ENCODE data around the gene KLK12.

KLK12 gene

DNA sequence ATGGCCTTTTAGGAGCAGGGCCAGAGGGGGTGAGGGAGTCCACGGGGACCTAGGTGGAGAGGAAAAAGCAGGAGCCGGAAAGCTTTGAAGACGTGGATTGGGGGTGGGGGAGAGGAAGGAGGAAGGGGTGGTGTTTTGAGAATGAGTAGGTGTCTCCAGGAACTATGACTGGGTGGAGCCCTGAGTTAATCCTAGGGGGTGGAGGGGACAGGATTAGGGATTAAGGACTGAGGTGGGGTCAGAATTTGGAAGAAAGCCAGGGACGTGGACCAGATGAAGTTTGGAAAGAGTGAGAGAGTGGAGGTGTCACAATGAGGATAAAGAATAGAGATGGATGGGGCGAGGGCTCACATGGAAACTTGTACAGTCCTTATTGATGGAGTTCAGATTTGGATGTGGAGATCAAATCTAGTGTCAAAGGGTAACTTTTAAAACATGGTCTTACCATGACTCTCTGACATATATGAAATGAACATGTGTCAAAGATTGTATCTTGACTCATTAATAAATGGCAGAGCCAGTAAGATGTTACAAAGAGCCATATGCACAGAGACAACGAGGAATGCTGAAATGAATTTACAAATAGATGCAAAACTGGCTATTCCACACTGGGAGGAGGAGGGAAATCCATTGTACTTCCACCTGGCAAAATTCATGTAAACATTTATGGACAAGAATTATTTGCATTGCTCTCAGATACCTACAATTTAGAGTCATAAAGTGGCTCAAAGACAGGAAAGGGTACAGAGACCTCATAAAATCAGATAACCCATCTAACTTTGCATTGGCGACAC is 31.8 kb upstream of the KLK12 start:
- no peak overlapping the region for H3K4me3 ChIP-seq (ENCODE audit: low read depth, low read length)
- DNase-seq (ENCODE audit: low read depth), result peak; percentile 88
- TF ChIP-seq, protein P1, sequence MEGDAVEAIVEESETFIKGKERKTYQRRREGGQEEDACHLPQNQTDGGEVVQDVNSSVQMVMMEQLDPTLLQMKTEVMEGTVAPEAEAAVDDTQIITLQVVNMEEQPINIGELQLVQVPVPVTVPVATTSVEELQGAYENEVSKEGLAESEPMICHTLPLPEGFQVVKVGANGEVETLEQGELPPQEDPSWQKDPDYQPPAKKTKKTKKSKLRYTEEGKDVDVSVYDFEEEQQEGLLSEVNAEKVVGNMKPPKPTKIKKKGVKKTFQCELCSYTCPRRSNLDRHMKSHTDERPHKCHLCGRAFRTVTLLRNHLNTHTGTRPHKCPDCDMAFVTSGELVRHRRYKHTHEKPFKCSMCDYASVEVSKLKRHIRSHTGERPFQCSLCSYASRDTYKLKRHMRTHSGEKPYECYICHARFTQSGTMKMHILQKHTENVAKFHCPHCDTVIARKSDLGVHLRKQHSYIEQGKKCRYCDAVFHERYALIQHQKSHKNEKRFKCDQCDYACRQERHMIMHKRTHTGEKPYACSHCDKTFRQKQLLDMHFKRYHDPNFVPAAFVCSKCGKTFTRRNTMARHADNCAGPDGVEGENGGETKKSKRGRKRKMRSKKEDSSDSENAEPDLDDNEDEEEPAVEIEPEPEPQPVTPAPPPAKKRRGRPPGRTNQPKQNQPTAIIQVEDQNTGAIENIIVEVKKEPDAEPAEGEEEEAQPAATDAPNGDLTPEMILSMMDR (IDR thresholded peaks at IDR 0.05; ENCODE audit: control insufficient read depth, extremely low read depth, insufficient read depth), result no peak

DNA sequence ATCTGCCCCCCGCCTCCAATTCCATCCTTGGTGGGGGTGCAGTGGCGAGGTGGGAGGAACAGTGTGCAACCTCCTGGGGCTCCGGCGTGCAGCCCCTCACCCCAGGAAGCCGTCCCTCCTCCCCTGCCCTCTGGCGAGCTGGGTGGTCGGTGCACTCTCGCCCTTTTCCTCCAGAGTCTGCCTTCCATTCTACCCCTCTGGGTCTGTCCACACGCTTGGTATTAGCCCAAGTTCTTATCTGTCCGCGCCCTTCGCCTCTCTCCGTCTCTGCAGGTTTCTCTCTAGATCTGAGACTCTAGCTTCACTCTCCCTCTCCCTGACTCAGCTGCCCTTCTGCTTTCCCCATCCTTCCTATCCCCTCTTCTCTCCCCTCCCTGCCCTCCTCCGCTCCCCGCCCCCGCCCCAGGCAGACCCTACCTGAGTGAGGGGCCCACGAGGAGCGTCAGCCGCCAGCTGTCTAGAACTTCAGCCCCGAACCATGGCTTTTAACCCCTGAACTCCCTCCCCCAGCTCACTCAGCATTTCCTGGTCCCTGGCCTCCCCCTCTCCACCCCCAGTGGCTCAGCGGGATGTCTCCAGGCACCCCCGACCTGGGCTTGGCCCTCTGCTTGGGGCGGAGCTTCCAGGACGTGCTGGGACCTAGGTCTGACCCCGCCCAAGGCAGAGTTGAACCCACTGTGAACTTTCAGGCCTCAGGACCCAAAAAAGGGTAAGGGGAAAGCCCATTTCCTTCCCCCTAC is 30.6 kb upstream of the KLK12 start:
- H3K4me3 ChIP-seq (ENCODE audit: low read depth, low read length), result no peak overlapping the region
- TF ChIP-seq, protein P1 (IDR thresholded peaks at IDR 0.05; ENCODE audit: control insufficient read depth, extremely low read depth, insufficient read depth), result no peak
- DNase-seq (ENCODE audit: low read depth), result no peak

DNA sequence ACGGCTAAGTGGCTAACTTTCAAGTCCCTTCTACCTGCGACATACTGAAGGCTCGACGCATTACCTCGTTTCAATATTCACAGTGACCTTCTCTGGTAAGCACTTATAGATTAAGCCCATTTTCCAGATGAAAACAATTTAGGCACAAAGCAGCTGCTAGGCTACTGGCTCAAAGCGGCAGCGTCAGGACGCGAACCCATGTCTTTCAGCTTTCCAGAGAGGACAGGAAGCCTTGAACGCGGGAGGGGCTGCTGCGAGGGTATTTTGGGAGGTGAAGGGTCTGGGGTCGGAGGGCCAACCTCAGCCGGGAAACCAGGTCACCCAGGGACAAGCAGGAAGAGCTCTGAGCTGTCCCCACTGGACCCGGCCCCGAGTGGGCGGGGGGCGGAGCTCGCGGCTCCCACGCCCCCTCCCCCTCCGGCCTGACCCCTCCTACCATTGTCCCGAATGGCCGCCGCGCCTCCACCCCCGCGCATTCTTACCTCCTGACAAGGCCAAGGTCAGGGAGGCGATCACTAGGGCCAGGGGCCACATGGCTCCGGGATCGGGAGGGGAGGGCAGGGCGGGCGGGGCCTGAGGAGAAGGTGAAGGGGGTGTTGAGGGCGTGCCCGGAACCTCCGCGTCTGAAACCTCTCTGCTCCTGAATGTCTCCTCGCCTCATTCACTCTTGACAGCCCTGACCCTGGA is 29.9 kb upstream of the KLK12 start, which contains the start of gene KLK13:
TSS of gene KLK13 (minus strand) at position 559 of the 687 bp plus-strand sequence. CDS start at position 534, 25 bp downstream.
- no peak for DNase-seq (ENCODE audit: low read depth)
- TF ChIP-seq, protein P1 (IDR thresholded peaks at IDR 0.05; ENCODE audit: control insufficient read depth, extremely low read depth, insufficient read depth), result no peak
- H3K4me3 ChIP-seq (ENCODE audit: low read depth, low read length), result no peak within 1 kb of the TSS

DNA sequence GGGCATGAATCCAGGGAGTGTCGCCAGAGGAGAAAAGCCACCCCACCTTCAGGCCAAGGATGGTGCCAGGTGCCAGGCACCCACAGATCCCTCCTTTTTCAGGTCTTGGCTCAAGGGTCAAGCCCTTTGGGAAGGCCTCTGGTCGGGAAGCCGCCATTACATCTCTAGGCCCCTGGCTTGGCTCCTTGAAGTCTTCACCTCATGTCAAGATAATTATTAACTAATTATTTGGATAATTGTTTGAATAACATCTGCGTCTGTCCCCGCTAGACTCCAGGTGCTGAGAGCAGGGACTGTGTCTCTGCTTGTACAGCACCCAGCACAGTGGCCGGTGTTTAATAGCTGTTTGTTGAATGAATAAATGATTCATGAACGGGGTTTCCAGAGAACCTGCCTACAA is 28.9 kb upstream of the KLK12 start:
- no peak overlapping the region for H3K4me3 ChIP-seq (ENCODE audit: low read depth, low read length)
- DNase-seq (ENCODE audit: low read depth), result no peak
- TF ChIP-seq, protein P1 (IDR thresholded peaks at IDR 0.05; ENCODE audit: control insufficient read depth, extremely low read depth, insufficient read depth), result no peak

DNA sequence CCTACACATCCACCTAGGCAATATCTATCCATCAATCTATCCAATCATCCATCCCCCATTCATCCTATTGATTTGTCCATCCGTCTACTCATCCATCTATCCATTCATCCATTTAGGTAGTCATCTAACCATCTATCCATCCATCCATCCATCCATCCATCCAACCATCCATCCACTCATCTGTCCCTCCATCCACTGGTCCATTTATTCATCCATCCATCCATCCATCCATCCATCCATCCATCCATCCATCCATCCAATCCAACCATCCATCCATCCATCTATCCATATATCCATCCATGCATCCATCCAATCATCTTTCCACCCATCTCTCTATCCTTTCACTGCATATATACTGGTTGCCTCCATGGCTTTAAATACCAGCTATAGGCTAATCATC is 26.2 kb upstream of the KLK12 start:
- H3K4me3 ChIP-seq (ENCODE audit: low read depth, low read length), result no peak overlapping the region
- TF ChIP-seq, protein P1 (IDR thresholded peaks at IDR 0.05; ENCODE audit: control insufficient read depth, extremely low read depth, insufficient read depth), result no peak
- no peak for DNase-seq (ENCODE audit: low read depth)

DNA sequence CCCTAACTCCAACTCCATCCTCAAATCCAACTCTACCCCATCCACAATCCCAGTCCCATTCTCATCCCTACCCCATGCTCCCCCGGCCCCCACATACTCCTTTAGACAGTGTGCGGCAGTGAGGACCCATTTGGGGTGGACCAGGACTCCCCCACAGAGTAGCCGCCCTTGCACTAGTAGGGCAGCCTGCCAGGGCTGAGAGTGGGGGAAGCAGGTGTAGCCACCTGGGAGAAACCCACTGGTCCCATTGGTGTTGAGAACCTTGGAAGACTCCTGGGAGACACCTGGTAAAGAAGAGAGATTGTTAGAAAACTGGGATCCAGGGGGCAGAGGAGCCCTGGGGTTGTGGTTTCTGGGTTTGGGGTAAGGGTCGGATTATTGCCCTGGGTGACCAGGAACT is 25.5 kb upstream of the KLK12 start:
- H3K4me3 ChIP-seq (ENCODE audit: low read depth, low read length), result no peak overlapping the region
- DNase-seq (ENCODE audit: low read depth), result no peak
- TF ChIP-seq, protein P1 (IDR thresholded peaks at IDR 0.05; ENCODE audit: control insufficient read depth, extremely low read depth, insufficient read depth), result no peak
